ENCODE data around the gene PICK1. TPM values are rescaled to one million over a fixed set of nuclear protein-coding genes. Genes with fewer than 3 reads are reported as not detected.

Gene PICK1
- total RNA-seq, 1 donor from 2014 or later = 10.7 TPM

DNA sequence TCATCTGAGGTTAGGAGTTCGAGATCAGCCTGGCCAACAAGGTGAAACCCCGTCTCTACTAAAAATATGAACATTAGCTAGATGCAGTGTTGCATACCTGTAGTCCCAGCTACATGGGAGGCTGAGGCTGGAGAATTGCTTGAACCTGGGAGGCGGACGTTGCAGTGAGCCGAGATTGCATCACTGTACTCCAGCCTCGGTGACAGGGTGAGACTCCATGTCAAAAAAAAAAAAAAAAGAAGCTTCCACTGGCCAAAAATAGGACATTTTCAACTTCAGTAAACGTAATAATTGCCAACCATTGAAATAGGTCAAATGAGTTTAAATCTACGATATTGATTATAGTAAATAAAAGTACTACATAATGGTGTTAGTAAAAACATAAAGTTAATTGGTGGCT, 46.4 kb downstream of the PICK1 start:
- no peak for DNase-seq (ENCODE audit: low spot score)
- Histone ChIP-seq H3K79me2 (ENCODE audit: low read depth) (no peaks in the 10 kb centered on the region), H2AFZ (replicated peaks) (no peak overlapping the region), H3K27me3 (no peaks in the 10 kb centered on the region), H3K36me3 (no peaks in the 10 kb centered on the region), H3K4me3 (no peak overlapping the region), H3F3A (ENCODE audit: low read depth) (peaks cover 5% of the 10 kb centered on the region), H3K27ac (no peak overlapping the region), H4K20me1 (ENCODE audit: low read depth) (no peaks in the 10 kb centered on the region), H3K9ac (no peak overlapping the region), H3K4me2 (no peak overlapping the region), H3K4me1 (no peaks in the 10 kb centered on the region), H3K9me3 (ENCODE audit: low read depth) (no peaks in the 10 kb centered on the region)
- H3K36me3 Mint-ChIP-seq = no peaks in the 10 kb centered on the region
- H3K27ac Mint-ChIP-seq = no peak overlapping the region
- H3K27me3 Mint-ChIP-seq (ENCODE audit: insufficient read depth, low read depth) = peaks cover 4% of the 10 kb centered on the region
- no peak for TF ChIP-seq CTCF (IDR thresholded peaks at IDR 0.05)
- no peak for TF ChIP-seq EZH2phosphoT487 (IDR thresholded peaks at IDR 0.05)
- no peak for TF ChIP-seq EZH2 (IDR thresholded peaks at IDR 0.05)
- no peaks in the 10 kb centered on the region for H3K9me3 Mint-ChIP-seq
- no peak overlapping the region for H3K4me3 Mint-ChIP-seq
- peaks cover 5% of the 10 kb centered on the region for H3K4me1 Mint-ChIP-seq

DNA sequence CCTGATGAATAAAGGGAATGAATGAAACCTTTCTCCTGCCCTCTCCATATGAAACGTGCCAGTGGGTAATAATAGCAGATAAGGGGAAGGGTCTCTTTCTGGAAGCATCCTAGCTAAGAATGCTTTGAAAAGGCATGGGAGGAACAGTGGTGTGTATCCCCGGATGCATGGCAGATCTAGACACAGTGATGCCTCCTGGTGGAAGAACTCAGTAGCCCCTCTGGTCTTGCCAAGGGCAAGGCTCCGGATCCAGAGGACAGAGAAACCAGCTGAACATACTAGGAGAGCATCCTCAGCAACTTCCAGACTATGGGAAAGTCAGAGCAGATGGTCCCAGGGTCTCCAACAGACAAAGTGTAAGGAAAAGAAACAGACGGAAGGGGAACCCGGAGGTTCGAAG, 46.9 kb downstream of the PICK1 start:
- Mint-ChIP-seq H3K36me3 (no peaks in the 10 kb centered on the region), H3K27ac (no peak overlapping the region)
- H3K36me3 ChIP-seq = no peaks in the 10 kb centered on the region

GRCh38 chr22:38106814-38107578, 49.8 kb downstream of the PICK1 start:
- TF ChIP-seq CTCF (IDR thresholded peaks at IDR 0.05) (no peak), EZH2phosphoT487 (IDR thresholded peaks at IDR 0.05) (no peak), EZH2 (IDR thresholded peaks at IDR 0.05) (no peak)
- Mint-ChIP-seq H3K4me1 (peaks cover 5% of the 10 kb centered on the region), H3K9me3 (peaks cover 2% of the 10 kb centered on the region), H3K4me3 (no peak overlapping the region), H3K27ac (no peak overlapping the region), H3K36me3 (no peaks in the 10 kb centered on the region), H3K27me3 (ENCODE audit: insufficient read depth, low read depth) (peaks cover 12% of the 10 kb centered on the region)
- Histone ChIP-seq H3K27ac (no peak overlapping the region), H3F3A (ENCODE audit: low read depth) (peaks cover 13% of the 10 kb centered on the region), H2AFZ (replicated peaks) (no peak overlapping the region), H3K4me3 (no peak overlapping the region), H3K9me3 (ENCODE audit: low read depth) (no peaks in the 10 kb centered on the region), H4K20me1 (ENCODE audit: low read depth) (no peaks in the 10 kb centered on the region), H3K9ac (no peak overlapping the region), H3K79me2 (ENCODE audit: low read depth) (no peaks in the 10 kb centered on the region), H3K36me3 (no peaks in the 10 kb centered on the region), H3K4me2 (no peak overlapping the region), H3K27me3 (no peaks in the 10 kb centered on the region), H3K4me1 (peaks cover 5% of the 10 kb centered on the region)
- DNase-seq (ENCODE audit: low spot score) = no peak

More for the DNA sequence above, 46.9 kb downstream of the PICK1 start:
- Histone ChIP-seq H3K4me1 (no peaks in the 10 kb centered on the region), H3K4me2 (no peak overlapping the region), H3K9me3 (ENCODE audit: low read depth) (no peaks in the 10 kb centered on the region), H3K79me2 (ENCODE audit: low read depth) (no peaks in the 10 kb centered on the region), H2AFZ (replicated peaks) (no peak overlapping the region), H3K27me3 (no peaks in the 10 kb centered on the region), H3K27ac (no peak overlapping the region), H3K4me3 (no peak overlapping the region), H3F3A (ENCODE audit: low read depth) (peaks cover 5% of the 10 kb centered on the region), H4K20me1 (ENCODE audit: low read depth) (no peaks in the 10 kb centered on the region), H3K9ac (no peak overlapping the region)
- Mint-ChIP-seq H3K4me3 (no peak overlapping the region), H3K4me1 (peaks cover 3% of the 10 kb centered on the region), H3K9me3 (no peaks in the 10 kb centered on the region), H3K27me3 (ENCODE audit: insufficient read depth, low read depth) (peaks cover 4% of the 10 kb centered on the region)
- DNase-seq (ENCODE audit: low spot score) = peak; percentile 65
- TF ChIP-seq EZH2phosphoT487 (IDR thresholded peaks at IDR 0.05) (no peak), CTCF (IDR thresholded peaks at IDR 0.05) (peak; percentile 47)

Measured in neural progenitor cell (in vitro differentiated cells).